GM12801 (cell line): Measurements from ENCODE around the gene PPP1R12B.

Experiments used
- TF ChIP-seq, protein P1 (sequence below): IDR thresholded peaks from one replicate; pipeline ENCODE4 v1.5.1; 2011; ENCODE audit warnings: control low read depth; ENCODE audit not compliant: insufficient read length; ENCODE audit errors: extremely low read depth

The PPP1R12B gene

DNA sequence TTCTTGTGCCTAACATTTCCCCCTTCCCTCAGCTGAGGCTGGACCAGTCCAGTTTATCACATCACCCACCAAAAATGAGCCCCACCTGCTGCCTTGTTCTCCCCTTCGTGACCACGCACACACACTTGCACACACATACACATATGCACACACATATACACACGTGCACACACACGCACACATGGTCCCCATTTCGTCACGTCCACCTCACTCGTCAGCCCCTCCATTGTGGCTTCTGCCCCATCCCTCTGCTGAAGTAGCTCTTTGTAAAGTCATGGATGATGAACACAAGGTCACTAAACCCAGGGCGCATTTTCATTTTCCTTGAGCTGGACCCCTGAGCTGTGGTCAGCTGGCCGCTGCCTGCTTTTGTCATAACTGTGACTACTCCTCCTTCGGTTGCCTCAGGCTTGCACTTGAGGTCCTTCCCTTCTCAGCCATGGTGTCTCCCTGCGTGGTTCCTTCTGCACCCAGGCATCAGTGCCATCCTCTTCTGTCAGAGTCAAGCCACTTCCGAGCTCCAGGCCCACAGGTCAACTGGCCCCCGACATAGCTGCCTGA lies 267.9 kb downstream of the PPP1R12B start:
- TF ChIP-seq, protein P1, sequence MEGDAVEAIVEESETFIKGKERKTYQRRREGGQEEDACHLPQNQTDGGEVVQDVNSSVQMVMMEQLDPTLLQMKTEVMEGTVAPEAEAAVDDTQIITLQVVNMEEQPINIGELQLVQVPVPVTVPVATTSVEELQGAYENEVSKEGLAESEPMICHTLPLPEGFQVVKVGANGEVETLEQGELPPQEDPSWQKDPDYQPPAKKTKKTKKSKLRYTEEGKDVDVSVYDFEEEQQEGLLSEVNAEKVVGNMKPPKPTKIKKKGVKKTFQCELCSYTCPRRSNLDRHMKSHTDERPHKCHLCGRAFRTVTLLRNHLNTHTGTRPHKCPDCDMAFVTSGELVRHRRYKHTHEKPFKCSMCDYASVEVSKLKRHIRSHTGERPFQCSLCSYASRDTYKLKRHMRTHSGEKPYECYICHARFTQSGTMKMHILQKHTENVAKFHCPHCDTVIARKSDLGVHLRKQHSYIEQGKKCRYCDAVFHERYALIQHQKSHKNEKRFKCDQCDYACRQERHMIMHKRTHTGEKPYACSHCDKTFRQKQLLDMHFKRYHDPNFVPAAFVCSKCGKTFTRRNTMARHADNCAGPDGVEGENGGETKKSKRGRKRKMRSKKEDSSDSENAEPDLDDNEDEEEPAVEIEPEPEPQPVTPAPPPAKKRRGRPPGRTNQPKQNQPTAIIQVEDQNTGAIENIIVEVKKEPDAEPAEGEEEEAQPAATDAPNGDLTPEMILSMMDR: no peak

DNA sequence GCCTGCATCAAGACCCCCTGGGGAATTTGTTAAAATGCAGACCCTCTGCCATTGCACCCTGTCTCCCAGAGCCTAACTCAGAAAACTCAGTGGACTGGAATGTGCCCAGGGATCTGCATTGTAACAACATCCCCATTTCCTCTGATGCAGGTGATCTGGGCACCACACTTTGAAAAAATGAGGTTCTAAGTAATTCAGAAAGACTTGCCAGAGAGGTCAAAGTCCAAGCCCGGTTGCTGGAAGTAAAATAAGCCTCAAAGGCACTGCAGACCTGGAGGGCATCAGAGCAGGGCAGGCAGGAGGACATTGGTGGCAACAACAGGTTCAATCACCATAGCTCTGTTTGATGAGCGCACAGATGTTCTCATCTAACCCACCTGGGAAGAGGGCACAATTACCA lies 271.0 kb downstream of the PPP1R12B start:
- TF ChIP-seq, protein P1: no peak

DNA sequence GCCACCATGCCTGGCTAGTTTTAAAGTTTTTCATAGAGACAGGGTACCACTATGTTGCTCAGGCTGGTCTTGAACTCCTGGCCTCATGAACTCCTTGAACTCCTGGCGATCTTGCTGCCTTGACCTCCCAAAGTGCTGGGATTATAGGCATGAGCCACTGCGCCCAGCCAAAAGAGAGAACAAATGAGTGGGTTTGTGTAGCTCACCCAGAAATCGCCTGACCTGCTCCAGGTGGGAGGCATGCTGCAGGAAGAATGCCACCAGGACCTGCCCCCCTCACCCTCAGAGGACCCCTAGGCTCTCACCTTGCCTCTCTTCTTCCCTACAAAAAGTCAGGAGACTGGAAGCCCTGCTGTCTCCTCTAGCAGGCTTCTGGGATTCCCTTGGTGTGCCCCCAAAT lies 272.9 kb downstream of the PPP1R12B start:
- TF ChIP-seq, protein P1: no peak

DNA sequence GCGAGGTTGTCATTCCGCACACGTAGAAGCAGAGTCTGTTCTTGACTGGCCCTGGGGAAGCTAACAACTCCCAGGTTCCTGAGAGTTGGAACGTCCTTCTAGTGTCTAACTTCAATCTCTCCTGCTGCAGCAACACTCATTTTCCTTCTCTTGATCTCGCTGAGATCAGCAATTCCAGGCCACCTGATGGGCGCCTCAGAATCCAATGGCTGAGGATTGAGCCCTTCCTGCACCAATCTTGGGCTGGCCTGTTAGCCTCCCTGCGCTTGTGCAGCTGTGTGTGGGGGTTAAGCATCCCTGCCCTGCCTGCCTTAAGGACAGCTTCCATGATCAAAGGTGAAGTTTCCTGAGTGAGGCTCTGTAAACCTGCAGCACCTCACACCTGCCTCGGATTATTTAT lies 273.9 kb downstream of the PPP1R12B start:
- TF ChIP-seq, protein P1: no peak

DNA sequence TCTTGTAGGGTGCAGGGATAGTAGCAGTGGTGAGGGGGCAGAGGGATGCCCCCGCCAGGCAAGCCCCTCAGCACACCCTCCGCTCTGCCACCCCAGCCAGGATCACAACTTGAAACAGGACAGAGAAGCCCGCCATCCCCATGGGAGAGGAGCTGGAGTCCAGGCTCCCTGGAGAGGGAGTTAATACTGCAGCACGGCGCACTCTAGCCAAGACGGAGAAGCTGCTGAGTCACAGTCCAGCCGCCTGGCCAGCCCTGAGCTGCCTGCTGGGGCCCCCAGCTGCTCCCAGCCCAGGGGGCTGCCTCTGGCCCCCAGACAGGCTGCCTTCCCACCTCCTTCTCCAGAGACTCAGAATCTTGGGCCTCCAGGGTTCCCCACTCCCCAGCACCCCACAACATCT lies 274.6 kb downstream of the PPP1R12B start:
- TF ChIP-seq, protein P1: no peak

DNA sequence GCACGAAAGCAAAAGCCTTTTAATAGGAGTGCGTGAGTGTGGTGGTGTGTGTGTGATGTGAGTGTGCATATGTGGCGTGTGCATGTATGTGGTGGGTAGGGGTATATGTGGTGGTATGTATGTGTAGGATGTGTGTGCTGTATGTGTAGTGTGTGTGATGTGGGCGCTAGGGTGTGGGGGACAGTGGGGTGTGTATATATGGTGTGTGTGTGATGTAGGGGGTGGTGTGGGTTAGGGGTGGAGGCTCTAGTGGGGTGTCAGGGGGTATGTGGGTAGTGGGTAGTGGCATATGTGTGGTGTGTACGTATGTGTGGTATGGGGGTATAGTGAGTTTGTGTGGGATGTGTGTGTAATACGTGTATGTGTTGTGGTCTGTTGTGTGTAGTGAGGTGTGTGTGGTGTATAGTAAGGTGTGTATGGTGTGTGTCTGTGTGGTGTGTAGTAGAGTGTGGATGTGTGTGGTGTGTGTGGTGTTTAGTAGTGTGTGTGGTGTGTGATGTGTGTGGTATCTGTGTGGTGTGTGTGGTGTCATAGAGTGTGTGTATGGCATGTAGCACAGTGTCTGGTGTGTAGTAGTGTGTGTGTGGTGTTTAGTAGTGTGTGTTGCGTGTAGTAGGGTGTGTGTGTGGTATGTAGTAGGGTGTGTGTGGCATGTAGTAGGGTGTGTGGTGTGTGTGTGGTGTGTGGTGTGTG lies 275.7 kb downstream of the PPP1R12B start:
- TF ChIP-seq, protein P1: no peak

DNA sequence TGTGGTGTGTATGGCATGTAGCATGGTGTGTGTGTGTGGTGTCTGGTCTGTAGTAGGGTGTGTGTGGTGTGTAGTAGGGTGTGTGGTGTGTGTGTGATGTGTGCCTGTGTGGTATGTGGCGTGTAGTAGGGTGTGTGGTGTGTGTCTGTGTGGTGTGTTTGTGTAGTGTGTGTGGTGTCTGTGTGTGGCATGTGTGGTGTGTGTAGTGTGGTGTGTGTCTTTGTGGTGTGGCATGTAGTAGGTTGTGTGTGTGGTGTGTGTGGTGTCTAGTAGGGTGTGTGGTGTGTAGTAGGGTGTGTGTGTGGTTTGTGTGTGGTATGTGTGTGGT lies 276.2 kb downstream of the PPP1R12B start:
- TF ChIP-seq, protein P1: no peak
